ENCODE measurements around the gene DCT.

DCT gene

DNA sequence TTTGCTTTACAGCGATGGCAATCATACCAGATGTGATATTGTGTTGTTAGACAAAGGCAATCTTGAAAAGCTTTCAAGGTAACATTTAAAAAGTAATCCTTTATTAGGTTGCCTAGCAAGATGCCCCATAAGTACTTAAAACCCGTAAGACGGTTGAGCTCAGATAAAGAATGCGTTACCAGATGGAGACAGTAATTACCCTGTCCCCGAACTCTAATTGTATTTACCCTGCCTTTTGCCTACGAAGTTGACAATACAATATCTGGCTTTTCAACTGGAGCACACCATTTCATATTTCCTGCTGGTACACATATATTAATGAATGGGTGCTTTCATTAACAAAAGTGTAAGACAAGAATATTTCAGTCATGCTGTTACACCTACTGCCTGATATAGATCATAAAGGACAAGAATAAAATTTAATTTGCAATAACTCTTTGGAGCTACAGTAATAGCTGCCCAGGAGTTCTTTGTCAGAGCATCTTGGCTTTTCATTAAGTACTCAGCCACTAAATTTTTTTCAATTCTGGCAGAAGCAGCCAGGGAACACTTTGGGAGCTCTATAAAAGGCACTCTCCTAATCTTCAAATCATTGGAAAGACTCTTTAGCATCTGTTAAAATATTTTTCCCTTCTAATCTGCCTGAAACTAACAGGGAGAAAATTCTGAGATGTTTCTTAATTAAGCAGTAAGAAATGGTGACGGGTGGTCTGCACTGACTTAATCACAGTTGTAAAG, 63.8 kb downstream of the DCT start:
- Histone ChIP-seq H3K9me3 (ENCODE audit: control insufficient read depth, low read depth, low read length) (no peaks in the 10 kb centered on the region), H3K4me1 (ENCODE audit: control insufficient read depth, low read depth, low read length) (peaks cover 5% of the 10 kb centered on the region), H3K27me3 (ENCODE audit: control insufficient read depth, insufficient read depth, low read length) (no peaks in the 10 kb centered on the region), H3K9ac (ENCODE audit: low read length) (no peak overlapping the region), H3K4me3 (ENCODE audit: low read length) (no peak overlapping the region), H3K36me3 (ENCODE audit: control insufficient read depth, low read depth, low read length) (no peaks in the 10 kb centered on the region), H3K27ac (ENCODE audit: low read length) (no peak overlapping the region)

DNA sequence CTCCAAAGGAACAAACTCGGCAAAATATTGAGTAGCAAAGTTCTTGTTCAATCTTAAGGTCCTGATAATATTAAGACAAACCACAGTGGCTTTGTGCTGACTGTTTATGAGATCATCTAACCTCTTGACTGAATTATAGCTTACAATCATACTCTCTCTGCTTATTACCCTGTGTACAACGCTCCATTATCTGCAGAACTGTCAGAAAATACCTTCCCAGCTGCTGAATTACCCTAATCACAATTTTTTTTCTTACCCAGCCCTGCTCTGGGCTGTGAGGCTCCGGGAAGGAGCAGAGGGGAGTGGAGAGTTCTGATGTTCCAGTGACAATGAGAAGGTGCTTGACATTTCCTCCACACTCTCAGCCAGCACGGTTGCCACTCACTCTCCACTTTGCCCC, 64.8 kb downstream of the DCT start:
- H3K27ac ChIP-seq (ENCODE audit: low read length) = no peak overlapping the region
- no peaks in the 10 kb centered on the region for H3K27me3 ChIP-seq (ENCODE audit: control insufficient read depth, insufficient read depth, low read length)
- H3K4me3 ChIP-seq (ENCODE audit: low read length) = no peak overlapping the region

GRCh38 chr13:94414141-94414540, 65.3 kb downstream of the DCT start:
- H3K9me3 ChIP-seq (ENCODE audit: control insufficient read depth, low read depth, low read length) = no peaks in the 10 kb centered on the region
- no peak overlapping the region for H3K4me3 ChIP-seq (ENCODE audit: low read length)
- no peak overlapping the region for H3K27ac ChIP-seq (ENCODE audit: low read length)
- no peak overlapping the region for H3K9ac ChIP-seq (ENCODE audit: low read length)
- no peaks in the 10 kb centered on the region for H3K4me1 ChIP-seq (ENCODE audit: control insufficient read depth, low read depth, low read length)
- H3K27me3 ChIP-seq (ENCODE audit: control insufficient read depth, insufficient read depth, low read length) = no peaks in the 10 kb centered on the region
- no peaks in the 10 kb centered on the region for H3K36me3 ChIP-seq (ENCODE audit: control insufficient read depth, low read depth, low read length)

More for the DNA sequence above, 64.8 kb downstream of the DCT start:
- Histone ChIP-seq H3K9ac (ENCODE audit: low read length) (no peak overlapping the region), H3K9me3 (ENCODE audit: control insufficient read depth, low read depth, low read length) (no peaks in the 10 kb centered on the region), H3K36me3 (ENCODE audit: control insufficient read depth, low read depth, low read length) (no peaks in the 10 kb centered on the region), H3K4me1 (ENCODE audit: control insufficient read depth, low read depth, low read length) (peaks cover 4% of the 10 kb centered on the region)

- Histone ChIP-seq H3K9me3 (ENCODE audit: control insufficient read depth, low read depth, low read length) (no peaks in the 10 kb centered on the region), H3K36me3 (ENCODE audit: control insufficient read depth, low read depth, low read length) (no peaks in the 10 kb centered on the region), H3K4me3 (ENCODE audit: low read length) (no peak overlapping the region), H3K27me3 (ENCODE audit: control insufficient read depth, insufficient read depth, low read length) (no peaks in the 10 kb centered on the region), H3K4me1 (ENCODE audit: control insufficient read depth, low read depth, low read length) (no peaks in the 10 kb centered on the region), H3K27ac (ENCODE audit: low read length) (no peak overlapping the region), H3K9ac (ENCODE audit: low read length) (no peak overlapping the region)
Measured at GRCh38 chr13:94413598-94413944, 65.9 kb downstream of the DCT start.

- Histone ChIP-seq H3K9ac (ENCODE audit: low read length) (no peak overlapping the region), H3K27ac (ENCODE audit: low read length) (no peak overlapping the region), H3K4me3 (ENCODE audit: low read length) (no peak overlapping the region), H3K4me1 (ENCODE audit: control insufficient read depth, low read depth, low read length) (no peaks in the 10 kb centered on the region), H3K36me3 (ENCODE audit: control insufficient read depth, low read depth, low read length) (no peaks in the 10 kb centered on the region), H3K27me3 (ENCODE audit: control insufficient read depth, insufficient read depth, low read length) (no peaks in the 10 kb centered on the region), H3K9me3 (ENCODE audit: control insufficient read depth, low read depth, low read length) (no peaks in the 10 kb centered on the region)
Measured at GRCh38 chr13:94412870-94413597, 66.4 kb downstream of the DCT start.

DNA sequence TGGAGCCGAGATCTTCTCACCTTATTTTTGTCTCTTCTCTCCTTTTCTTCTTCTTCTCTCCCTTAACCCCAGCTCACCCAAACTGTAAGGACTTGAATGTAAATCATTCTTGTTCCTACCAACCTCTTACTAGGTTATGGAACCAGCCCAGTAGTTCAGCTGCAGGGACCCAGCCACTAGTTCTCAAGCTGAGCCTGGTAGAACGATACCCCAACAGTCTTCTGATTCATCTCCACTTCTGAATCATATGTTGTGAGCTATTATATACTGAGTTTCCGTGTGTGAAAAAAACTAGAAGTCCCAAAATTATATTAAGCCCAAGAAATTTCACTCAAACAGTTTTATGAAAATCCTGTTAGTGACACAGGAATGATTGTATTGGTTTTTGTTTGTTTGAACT, 67.7 kb downstream of the DCT start:
- Histone ChIP-seq H3K4me1 (ENCODE audit: control insufficient read depth, low read depth, low read length) (no peaks in the 10 kb centered on the region), H3K27me3 (ENCODE audit: control insufficient read depth, insufficient read depth, low read length) (no peaks in the 10 kb centered on the region), H3K27ac (ENCODE audit: low read length) (no peak overlapping the region), H3K9ac (ENCODE audit: low read length) (no peak overlapping the region), H3K9me3 (ENCODE audit: control insufficient read depth, low read depth, low read length) (no peaks in the 10 kb centered on the region), H3K36me3 (ENCODE audit: control insufficient read depth, low read depth, low read length) (no peaks in the 10 kb centered on the region), H3K4me3 (ENCODE audit: low read length) (no peak overlapping the region)

DNA sequence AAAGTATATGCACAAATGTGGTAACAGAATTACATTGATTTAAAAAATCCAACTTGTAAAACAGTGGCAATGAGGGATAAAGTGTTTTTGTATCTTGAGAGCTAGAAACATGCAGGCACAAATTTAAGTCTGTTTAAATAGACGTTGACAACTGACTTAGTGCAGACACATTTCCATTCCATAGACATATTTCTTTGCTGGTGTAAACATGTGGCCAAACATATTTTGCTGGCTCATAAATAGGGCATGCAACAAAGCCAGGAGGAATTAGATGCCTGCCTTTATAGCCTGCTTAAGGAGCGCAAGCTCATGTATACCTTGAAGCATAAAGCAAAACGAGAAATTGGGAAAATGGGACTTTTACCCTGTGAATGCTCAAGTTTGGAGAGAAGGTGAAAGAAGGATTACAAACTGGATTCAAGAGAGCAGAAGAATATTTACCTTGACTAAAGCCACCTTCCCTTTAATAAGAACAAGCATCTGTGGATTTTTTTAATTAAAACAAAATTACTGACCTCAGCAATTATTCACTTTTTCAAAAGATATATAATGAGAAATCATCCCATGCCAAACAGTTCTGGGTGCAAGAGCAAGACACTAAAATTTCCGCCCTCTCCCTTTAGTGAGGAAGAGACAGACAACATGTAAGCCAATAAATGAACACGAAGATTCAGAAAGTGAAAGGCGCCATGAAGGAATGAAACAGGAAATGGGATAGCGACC, 71.0 kb downstream of the DCT start:
- no peaks in the 10 kb centered on the region for H3K9me3 ChIP-seq (ENCODE audit: control insufficient read depth, low read depth, low read length)
- H3K36me3 ChIP-seq (ENCODE audit: control insufficient read depth, low read depth, low read length) = no peaks in the 10 kb centered on the region
- H3K4me3 ChIP-seq (ENCODE audit: low read length) = no peak overlapping the region
- no peaks in the 10 kb centered on the region for H3K4me1 ChIP-seq (ENCODE audit: control insufficient read depth, low read depth, low read length)
- no peaks in the 10 kb centered on the region for H3K27me3 ChIP-seq (ENCODE audit: control insufficient read depth, insufficient read depth, low read length)
- H3K27ac ChIP-seq (ENCODE audit: low read length) = no peak overlapping the region
- no peak overlapping the region for H3K9ac ChIP-seq (ENCODE audit: low read length)

DNA sequence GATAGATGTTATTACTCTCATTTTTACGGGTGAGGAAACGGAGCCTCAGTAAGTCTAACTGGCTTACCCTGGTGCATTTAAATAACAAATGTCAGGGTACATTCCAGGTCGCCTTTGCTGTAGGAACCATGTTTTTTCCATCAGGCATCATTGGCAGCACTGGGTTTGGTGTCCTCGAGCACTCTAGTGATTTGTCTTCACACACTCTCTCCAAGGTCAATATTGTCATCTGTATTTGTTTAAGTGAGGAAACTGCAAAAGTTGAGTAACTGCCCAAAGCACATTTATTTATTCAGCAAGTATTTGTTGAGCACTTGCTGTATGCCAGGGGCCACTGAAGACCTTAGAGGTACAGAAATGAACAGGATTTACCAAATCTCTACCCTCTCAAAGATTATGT, 78.6 kb downstream of the DCT start:
- H3K4me1 ChIP-seq (ENCODE audit: control insufficient read depth, low read depth, low read length) = no peaks in the 10 kb centered on the region
- no peaks in the 10 kb centered on the region for H3K9me3 ChIP-seq (ENCODE audit: control insufficient read depth, low read depth, low read length)
- no peaks in the 10 kb centered on the region for H3K36me3 ChIP-seq (ENCODE audit: control insufficient read depth, low read depth, low read length)
- H3K27ac ChIP-seq (ENCODE audit: low read length) = no peak overlapping the region
- H3K27me3 ChIP-seq (ENCODE audit: control insufficient read depth, insufficient read depth, low read length) = no peaks in the 10 kb centered on the region
- H3K9ac ChIP-seq (ENCODE audit: low read length) = no peak overlapping the region
- no peak overlapping the region for H3K4me3 ChIP-seq (ENCODE audit: low read length)

DNA sequence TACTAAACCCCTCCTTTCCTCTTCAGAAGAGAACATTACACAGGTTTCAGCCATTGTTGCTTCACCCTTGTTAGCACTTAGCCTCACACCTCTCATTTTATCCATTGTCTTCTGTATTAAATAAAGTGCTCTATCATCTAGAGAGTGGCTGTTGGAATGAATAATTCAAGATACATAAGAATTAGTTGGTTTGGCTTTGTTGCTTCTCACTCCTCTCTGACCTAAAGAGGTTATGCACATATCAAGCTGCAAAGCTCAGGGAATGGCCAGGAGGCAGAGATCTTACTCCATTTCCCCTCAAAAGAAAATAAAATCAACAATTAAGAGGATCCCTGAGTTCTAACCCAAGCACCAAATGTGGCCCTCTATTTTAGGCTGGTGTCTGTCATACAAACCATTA, 79.7 kb downstream of the DCT start:
- Histone ChIP-seq H3K9ac (ENCODE audit: low read length) (no peak overlapping the region), H3K27ac (ENCODE audit: low read length) (no peak overlapping the region), H3K27me3 (ENCODE audit: control insufficient read depth, insufficient read depth, low read length) (no peaks in the 10 kb centered on the region), H3K4me1 (ENCODE audit: control insufficient read depth, low read depth, low read length) (no peaks in the 10 kb centered on the region), H3K36me3 (ENCODE audit: control insufficient read depth, low read depth, low read length) (no peaks in the 10 kb centered on the region), H3K4me3 (ENCODE audit: low read length) (no peak overlapping the region), H3K9me3 (ENCODE audit: control insufficient read depth, low read depth, low read length) (no peaks in the 10 kb centered on the region)

DNA sequence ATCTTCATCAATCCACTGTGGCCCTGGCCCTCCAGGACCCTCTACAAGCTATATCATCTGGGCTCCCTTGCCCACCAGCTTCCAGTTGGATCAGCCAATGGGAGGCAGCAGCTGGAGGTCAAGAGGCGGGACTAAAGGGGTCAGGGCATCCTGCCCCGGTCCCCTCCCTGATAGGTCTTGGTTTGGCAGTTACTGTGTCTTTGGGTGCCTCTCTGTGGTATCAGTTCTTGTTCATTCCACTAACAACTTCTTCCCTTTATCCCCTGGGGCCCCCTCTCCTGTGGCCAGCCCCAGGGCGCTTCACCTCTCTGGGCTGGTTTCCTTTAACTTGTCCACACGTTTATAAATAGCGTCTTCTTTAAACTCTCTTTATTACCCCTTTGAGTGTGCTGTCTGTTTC, 83.6 kb downstream of the DCT start:
- Histone ChIP-seq H3K27ac (ENCODE audit: low read length) (no peak overlapping the region), H3K27me3 (ENCODE audit: control insufficient read depth, insufficient read depth, low read length) (no peaks in the 10 kb centered on the region), H3K9ac (ENCODE audit: low read length) (no peak overlapping the region), H3K4me3 (ENCODE audit: low read length) (no peak overlapping the region), H3K9me3 (ENCODE audit: control insufficient read depth, low read depth, low read length) (no peaks in the 10 kb centered on the region), H3K36me3 (ENCODE audit: control insufficient read depth, low read depth, low read length) (no peaks in the 10 kb centered on the region), H3K4me1 (ENCODE audit: control insufficient read depth, low read depth, low read length) (no peaks in the 10 kb centered on the region)

DNA sequence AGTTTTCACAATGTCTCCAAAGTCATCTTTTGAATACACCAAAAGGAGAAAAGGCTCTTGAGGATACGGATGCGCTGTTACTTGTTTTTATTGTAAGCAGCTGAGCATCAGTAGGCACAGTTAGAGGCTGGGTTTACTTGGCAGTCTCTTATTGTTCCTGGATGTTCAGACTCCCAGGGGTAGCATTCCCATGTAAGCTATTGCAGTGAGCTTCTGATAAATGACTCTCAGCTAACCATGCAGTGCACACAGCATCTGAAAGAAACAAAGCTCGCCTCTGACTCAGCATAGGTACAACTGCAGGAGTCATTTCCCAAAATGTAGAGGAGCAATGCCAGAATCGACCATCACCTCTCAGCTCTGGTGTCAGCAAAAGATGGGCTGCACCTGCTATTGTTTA, 84.8 kb downstream of the DCT start:
- H3K36me3 ChIP-seq (ENCODE audit: control insufficient read depth, low read depth, low read length) = no peaks in the 10 kb centered on the region
- no peaks in the 10 kb centered on the region for H3K4me1 ChIP-seq (ENCODE audit: control insufficient read depth, low read depth, low read length)
- no peaks in the 10 kb centered on the region for H3K27me3 ChIP-seq (ENCODE audit: control insufficient read depth, insufficient read depth, low read length)
- H3K9ac ChIP-seq (ENCODE audit: low read length) = no peak overlapping the region
- H3K27ac ChIP-seq (ENCODE audit: low read length) = no peak overlapping the region
- H3K4me3 ChIP-seq (ENCODE audit: low read length) = no peak overlapping the region
- no peaks in the 10 kb centered on the region for H3K9me3 ChIP-seq (ENCODE audit: control insufficient read depth, low read depth, low read length)

All from iPS-18a (cell line).